ENCODE results near the gene TEAD1. TPM values are rescaled to one million over a fixed set of nuclear protein-coding genes. Genes with fewer than 3 reads are reported as not detected.
A peak's percentile ranks its signal among the peaks of the same experiment; 100 is the strongest.

TEAD1 gene
- total RNA-seq, 2 donors from 2014 or later = 76.4 to 94.4 TPM

- no peaks in the 10 kb centered on the region for H3K4me1 ChIP-seq (ENCODE audit: control insufficient read depth, insufficient read depth, low read length)
- TF ChIP-seq CTCF (conservative IDR thresholded peaks at IDR 0.05) = no peak
- H3K4me1 Mint-ChIP-seq = peaks cover 35% of the 10 kb centered on the region
- no peak overlapping the region for H3K27ac ChIP-seq (ENCODE audit: low read depth, low read length)
- no peak overlapping the region for H3K9ac ChIP-seq (ENCODE audit: extremely low read depth, low read length, poor library complexity, severe bottlenecking)
- no peak overlapping the region for H3K4me3 ChIP-seq (ENCODE audit: low read length)
- no peaks in the 10 kb centered on the region for H3K27me3 Mint-ChIP-seq (ENCODE audit: insufficient read depth)
- WGBS, 2 experiments (ENCODE audit: insufficient coverage in 1 of 2, insufficient read length in 1 of 2) = 90 to 100% methylated on average over 1 to 5 of the region's 5 CpGs
- H3K9me3 ChIP-seq (ENCODE audit: control insufficient read depth, low read length) = no peaks in the 10 kb centered on the region
- H3K9me3 Mint-ChIP-seq = no peaks in the 10 kb centered on the region
- H3K27me3 ChIP-seq (ENCODE audit: control insufficient read depth, insufficient read depth, low read length, poor library complexity, severe bottlenecking) = no peaks in the 10 kb centered on the region
- no peak overlapping the region for H3K27ac Mint-ChIP-seq
- DNase-seq = peak; percentile 47
- H3K36me3 ChIP-seq (ENCODE audit: control insufficient read depth, insufficient read depth, low read length) = peaks cover 28% of the 10 kb centered on the region
- H3K36me3 Mint-ChIP-seq (ENCODE audit: low read depth) = no peaks in the 10 kb centered on the region
- no peak overlapping the region for H3K4me3 Mint-ChIP-seq
These were observed 136.3 kb downstream of the TEAD1 start for GRCh38 chr11:12810568-12810894.

- 95 to 96% methylated on average over 6 to 7 of the region's 7 CpGs for WGBS, 2 experiments (ENCODE audit: insufficient coverage in 1 of 2, insufficient read length in 1 of 2)
- Histone ChIP-seq H3K27me3 (ENCODE audit: control insufficient read depth, insufficient read depth, low read length, poor library complexity, severe bottlenecking) (no peaks in the 10 kb centered on the region), H3K9me3 (ENCODE audit: control insufficient read depth, low read length) (no peaks in the 10 kb centered on the region), H3K4me3 (ENCODE audit: low read length) (no peak overlapping the region), H3K4me1 (ENCODE audit: control insufficient read depth, insufficient read depth, low read length) (no peaks in the 10 kb centered on the region), H3K27ac (ENCODE audit: low read depth, low read length) (no peak overlapping the region), H3K36me3 (ENCODE audit: control insufficient read depth, insufficient read depth, low read length) (peaks cover 21% of the 10 kb centered on the region), H3K9ac (ENCODE audit: extremely low read depth, low read length, poor library complexity, severe bottlenecking) (no peak overlapping the region)
- Mint-ChIP-seq H3K27me3 (ENCODE audit: insufficient read depth) (no peaks in the 10 kb centered on the region), H3K36me3 (ENCODE audit: low read depth) (no peaks in the 10 kb centered on the region), H3K4me3 (no peak overlapping the region), H3K27ac (no peak overlapping the region), H3K9me3 (no peaks in the 10 kb centered on the region), H3K4me1 (peaks cover 37% of the 10 kb centered on the region)
- no peak for DNase-seq
- TF ChIP-seq CTCF (conservative IDR thresholded peaks at IDR 0.05) = no peak
These were observed 137.6 kb downstream of the TEAD1 start for GRCh38 chr11:12811861-12812260.

GRCh38 chr11:12812849-12813248 lies 138.6 kb downstream of the TEAD1 start:
- H3K9ac ChIP-seq (ENCODE audit: extremely low read depth, low read length, poor library complexity, severe bottlenecking) = no peak overlapping the region
- H3K36me3 ChIP-seq (ENCODE audit: control insufficient read depth, insufficient read depth, low read length) = peaks cover 17% of the 10 kb centered on the region
- no peak for DNase-seq
- H3K27me3 ChIP-seq (ENCODE audit: control insufficient read depth, insufficient read depth, low read length, poor library complexity, severe bottlenecking) = no peaks in the 10 kb centered on the region
- H3K4me3 ChIP-seq (ENCODE audit: low read length) = no peak overlapping the region
- Mint-ChIP-seq H3K4me3 (no peak overlapping the region), H3K27me3 (ENCODE audit: insufficient read depth) (no peaks in the 10 kb centered on the region), H3K27ac (peak overlapping the region; percentile 2), H3K4me1 (peaks cover 28% of the 10 kb centered on the region), H3K9me3 (no peaks in the 10 kb centered on the region), H3K36me3 (ENCODE audit: low read depth) (no peaks in the 10 kb centered on the region)
- H3K9me3 ChIP-seq (ENCODE audit: control insufficient read depth, low read length) = no peaks in the 10 kb centered on the region
- no peaks in the 10 kb centered on the region for H3K4me1 ChIP-seq (ENCODE audit: control insufficient read depth, insufficient read depth, low read length)
- WGBS, 2 experiments (ENCODE audit: insufficient coverage in 1 of 2, insufficient read length in 1 of 2) = 93 to 100% methylated on average over 1 to 4 of the region's 4 CpGs
- H3K27ac ChIP-seq (ENCODE audit: low read depth, low read length) = no peak overlapping the region
- TF ChIP-seq CTCF (conservative IDR thresholded peaks at IDR 0.05) = no peak
